ENCODE data around the gene ADM2.
"Not testable (repeated sequence)": the region's sequence is repeated elsewhere in the genome, so short reads cannot be mapped to it uniquely, and the experiment has no call there.

Gene ADM2

GRCh38 chr22:50518606-50519005 lies 37.3 kb downstream of the ADM2 start:
- TF ChIP-seq CTCF (IDR thresholded peaks at IDR 0.05; ENCODE audit: low read depth, low read length, missing control alignments): no peak
- no peak for DNase-seq (ENCODE audit: low read depth)
- no peak overlapping the region for H3K4me3 ChIP-seq (ENCODE audit: low read depth, low read length)

- no peak for DNase-seq (ENCODE audit: low read depth)
- TF ChIP-seq CTCF (IDR thresholded peaks at IDR 0.05; ENCODE audit: low read depth, low read length, missing control alignments): no peak
- no peak overlapping the region for H3K4me3 ChIP-seq (ENCODE audit: low read depth, low read length)
These were observed 37.8 kb downstream of the ADM2 start for GRCh38 chr22:50519151-50519550.

- not testable (repeated sequence) for DNase-seq (ENCODE audit: low read depth); H3K4me3 ChIP-seq (ENCODE audit: low read depth, low read length)
These were observed 38.8 kb downstream of the ADM2 start for GRCh38 chr22:50520184-50520583.

- no peak for TF ChIP-seq CTCF (IDR thresholded peaks at IDR 0.05; ENCODE audit: low read depth, low read length, missing control alignments)
- no peak for DNase-seq (ENCODE audit: low read depth)
- H3K4me3 ChIP-seq (ENCODE audit: low read depth, low read length): no peak overlapping the region
These were observed 39.6 kb downstream of the ADM2 start for GRCh38 chr22:50520826-50521453.

GRCh38 chr22:50521710-50522109 lies 40.4 kb downstream of the ADM2 start:
- DNase-seq (ENCODE audit: low read depth): no peak
- TF ChIP-seq CTCF (IDR thresholded peaks at IDR 0.05; ENCODE audit: low read depth, low read length, missing control alignments): no peak
- H3K4me3 ChIP-seq (ENCODE audit: low read depth, low read length): no peak overlapping the region

- no peak for TF ChIP-seq CTCF (IDR thresholded peaks at IDR 0.05; ENCODE audit: low read depth, low read length, missing control alignments)
- DNase-seq (ENCODE audit: low read depth): no peak
- H3K4me3 ChIP-seq (ENCODE audit: low read depth, low read length): no peak overlapping the region
These were observed 41.0 kb downstream of the ADM2 start for GRCh38 chr22:50522208-50522805.

- DNase-seq (ENCODE audit: low read depth): no peak
- H3K4me3 ChIP-seq (ENCODE audit: low read depth, low read length): no peak overlapping the region
- TF ChIP-seq CTCF (IDR thresholded peaks at IDR 0.05; ENCODE audit: low read depth, low read length, missing control alignments): no peak
These were observed 41.6 kb downstream of the ADM2 start for GRCh38 chr22:50522806-50523438.

Data from GM12864 (cell line).